IMR-90 (cell line): ENCODE measurements around the gene FARSB. TPM values are rescaled to one million over a fixed set of nuclear protein-coding genes. Genes with fewer than 3 reads are reported as not detected.

Source experiments
- ATAC-seq: fragments of 200-7000 bp; cut with Tn5 transposase; 2 replicates; pipeline ENCODE4 v1.9.1; 2020; ENCODE audit warnings: low read depth, mild to moderate bottlenecking, moderate library complexity
- BruUV-seq: library from RNA; stranded (reverse); fragments of 400-500 nt; replicated peaks from 2 replicates; lab custom pipeline; 2021; lab: Mats Ljungman, UMichigan
- CTCF ChIA-PET: fragments of 300-600 bp; formaldehyde crosslinking; extraction: SDS; loops from one replicate; lab custom pipeline; 2021; ENCODE audit warnings: antibody characterized with exemption; lab: Yijun Ruan, JAX
- POLR2A ChIA-PET: fragments of 300-600 bp; sonication (Branson Sonifier 250); formaldehyde crosslinking; loops from one replicate; lab custom pipeline; 2022; ENCODE audit warnings: antibody characterized with exemption; ENCODE audit not compliant: unreplicated experiment; lab: Charles Lee
- DNase-seq: peaks from one replicate; pipeline ENCODE4 v3.0.0; 2013
- H2AFZ ChIP-seq: replicated peaks from 2 replicates; pipeline ENCODE3; 2013; ENCODE audit warnings: low read length, mild to moderate bottlenecking; ENCODE audit not compliant: poor library complexity
- H2AK5ac ChIP-seq: 2 replicates; pipeline ENCODE4 v1.6.1; 2013; ENCODE audit warnings: low read depth, low read length, inconsistent platforms
- H2AK9ac ChIP-seq: replicated peaks from 2 replicates; pipeline ENCODE3; 2013; ENCODE audit warnings: mild to moderate bottlenecking, low read depth, low read length, moderate library complexity; ENCODE audit not compliant: poor library complexity
- H2BK120ac ChIP-seq: 2 replicates; pipeline ENCODE4 v1.6.1; 2013; ENCODE audit warnings: low read depth, low read length, inconsistent platforms
- H2BK15ac ChIP-seq: 3 replicates; pipeline ENCODE4 v1.6.1; 2013; ENCODE audit warnings: low read depth, low read length, inconsistent platforms
- H2BK20ac ChIP-seq: 2 replicates; pipeline ENCODE4 v1.6.1; 2013; ENCODE audit warnings: low read depth, mild to moderate bottlenecking, inconsistent platforms, low read length, moderate library complexity
- H2BK5ac ChIP-seq: 2 replicates; pipeline ENCODE4 v1.6.1; 2013; ENCODE audit warnings: mild to moderate bottlenecking, low read depth, low read length, inconsistent platforms; ENCODE audit not compliant: poor library complexity, severe bottlenecking
- H3K14ac ChIP-seq: replicated peaks from 2 replicates; pipeline ENCODE4 v1.6.1; 2013; ENCODE audit warnings: low read depth, low read length, inconsistent platforms
- H3K18ac ChIP-seq: 2 replicates; pipeline ENCODE4 v1.6.1; 2013; ENCODE audit warnings: low read depth, low read length, control low read depth
- H3K23ac ChIP-seq: 2 replicates; pipeline ENCODE4 v1.6.1; 2013; ENCODE audit warnings: low read depth, low read length, inconsistent platforms
- H3K27ac ChIP-seq: 2 replicates; pipeline ENCODE4 v1.5.1; 2013; ENCODE audit warnings: mild to moderate bottlenecking, control low read depth, low read length; ENCODE audit not compliant: insufficient read depth
- H3K27me3 ChIP-seq: 2 replicates; pipeline ENCODE4 v1.6.1; 2013; ENCODE audit warnings: low read length; ENCODE audit not compliant: control insufficient read depth, insufficient read depth
- H3K36me3 ChIP-seq: 2 replicates; pipeline ENCODE4 v1.6.1; 2013; ENCODE audit warnings: low read length, mixed read lengths; ENCODE audit not compliant: control insufficient read depth, insufficient read depth
- H3K4ac ChIP-seq: 2 replicates; pipeline ENCODE4 v1.6.1; 2013; ENCODE audit warnings: low read depth, low read length, inconsistent platforms
- H3K4me1 ChIP-seq: 2 replicates; pipeline ENCODE4 v1.6.1; 2013; ENCODE audit warnings: low read length, mixed read lengths; ENCODE audit not compliant: control insufficient read depth, insufficient read depth
- H3K4me2 ChIP-seq: 2 replicates; pipeline ENCODE4 v1.6.1; 2013; ENCODE audit warnings: low read depth, mild to moderate bottlenecking, control low read depth, low read length, moderate library complexity
- H3K4me3 ChIP-seq: 2 replicates; pipeline ENCODE4 v1.5.1; 2013; ENCODE audit warnings: low read depth, mild to moderate bottlenecking, control low read depth, low read length, moderate library complexity; ENCODE audit not compliant: insufficient read depth
- H3K56ac ChIP-seq: 2 replicates; pipeline ENCODE4 v1.6.1; 2013; ENCODE audit warnings: low read length, inconsistent platforms; ENCODE audit not compliant: insufficient read depth; ENCODE audit errors: extremely low read depth
- H3K79me1 ChIP-seq, 2 experiments: 2 replicates each; pipeline ENCODE4 v1.6.1; 2013; ENCODE audit warnings: low read length in 2 of 2, inconsistent platforms in 1 of 2, low read depth in 1 of 2
- H3K9ac ChIP-seq: 2 replicates; pipeline ENCODE4 v1.6.1; 2013; ENCODE audit warnings: low read depth, low read length, control low read depth
- H3K9me1 ChIP-seq: 2 replicates; pipeline ENCODE4 v1.6.1; 2013; ENCODE audit warnings: low read length, inconsistent platforms; ENCODE audit not compliant: insufficient read depth
- H3K9me3 ChIP-seq: 2 replicates; pipeline ENCODE4 v1.6.1; 2013; ENCODE audit warnings: low read length; ENCODE audit not compliant: control insufficient read depth, insufficient read depth
- H4K20me1 ChIP-seq: 2 replicates; pipeline ENCODE4 v1.6.1; 2013; ENCODE audit warnings: low read length, inconsistent platforms; ENCODE audit not compliant: insufficient read depth
- H4K5ac ChIP-seq: 2 replicates; pipeline ENCODE4 v1.6.1; 2013; ENCODE audit warnings: mild to moderate bottlenecking, low read depth, low read length, control low read depth
- H4K8ac ChIP-seq, 2 experiments: 2 replicates each; pipeline ENCODE4 v1.6.1; 2013; ENCODE audit warnings: low read depth in 2 of 2, low read length in 2 of 2, control low read depth in 1 of 2, inconsistent platforms in 1 of 2
- H4K91ac ChIP-seq: 2 replicates; pipeline ENCODE4 v1.6.1; 2013; ENCODE audit warnings: low read depth, low read length, inconsistent platforms; ENCODE audit not compliant: insufficient read depth
- BHLHE40 ChIP-seq: fragments of 150-350 bp; IDR thresholded peaks from 2 replicates; pipeline ENCODE4 v1.6.1; 2016; ENCODE audit warnings: mild to moderate bottlenecking, low read depth, low read length
- CEBPB ChIP-seq: IDR thresholded peaks from 2 replicates; pipeline ENCODE4 v1.6.1; 2012; ENCODE audit warnings: low read depth, low read length, improper control_type of control experiment
- CHD1 ChIP-seq: IDR thresholded peaks from 2 replicates; pipeline ENCODE4 v1.6.1; 2012; ENCODE audit warnings: low read depth, low read length, improper control_type of control experiment
- CTCF ChIP-seq: conservative IDR thresholded peaks from 2 replicates; pipeline ENCODE4 v1.5.1; 2012; ENCODE audit warnings: mild to moderate bottlenecking, low read depth, low read length, improper control_type of control experiment
- ELK1 ChIP-seq: fragments of 150-350 bp; IDR thresholded peaks from 2 replicates; pipeline ENCODE4 v1.6.1; 2016; ENCODE audit warnings: low read depth, mild to moderate bottlenecking, low read length, moderate library complexity, borderline replicate concordance
- FOS ChIP-seq: fragments of 150-350 bp; IDR thresholded peaks from 2 replicates; pipeline ENCODE4 v1.6.1; 2016; ENCODE audit warnings: low read depth, low read length
- MAFK ChIP-seq: IDR thresholded peaks from 2 replicates; pipeline ENCODE4 v1.6.1; 2012; ENCODE audit warnings: low read depth, low read length, improper control_type of control experiment
- MAZ ChIP-seq: IDR thresholded peaks from 2 replicates; pipeline ENCODE4 v1.6.1; 2012; ENCODE audit warnings: low read depth, mild to moderate bottlenecking, low read length, improper control_type of control experiment, moderate library complexity, borderline replicate concordance
- MXI1 ChIP-seq: IDR thresholded peaks from 2 replicates; pipeline ENCODE4 v1.6.1; 2012; ENCODE audit warnings: low read depth, mild to moderate bottlenecking, low read length, moderate library complexity, borderline replicate concordance
- NFE2L2 ChIP-seq: fragments of 150-350 bp; IDR thresholded peaks from 2 replicates; pipeline ENCODE4 v1.6.1; 2016; ENCODE audit warnings: low read depth, mild to moderate bottlenecking, low read length
- POLR2A ChIP-seq: IDR thresholded peaks from 2 replicates; pipeline ENCODE4 v1.6.1; 2012; ENCODE audit warnings: mild to moderate bottlenecking, low read depth, low read length
- RAD21 ChIP-seq: IDR thresholded peaks from 2 replicates; pipeline ENCODE4 v1.6.1; 2012; ENCODE audit warnings: low read length, improper control_type of control experiment
- RCOR1 ChIP-seq: IDR thresholded peaks from 2 replicates; pipeline ENCODE4 v1.6.1; 2012; ENCODE audit warnings: mild to moderate bottlenecking, low read length, improper control_type of control experiment; ENCODE audit not compliant: insufficient replicate concordance
- RFX5 ChIP-seq: IDR thresholded peaks from 2 replicates; pipeline ENCODE4 v1.8.0; 2012; ENCODE audit warnings: low read depth, mild to moderate bottlenecking, low read length, moderate library complexity
- SMC3 ChIP-seq: fragments of 150-350 bp; IDR thresholded peaks from 2 replicates; pipeline ENCODE4 v1.6.1; 2016; ENCODE audit warnings: low read depth, mild to moderate bottlenecking, antibody characterized with exemption, low read length, moderate library complexity
- USF2 ChIP-seq: fragments of 150-350 bp; IDR thresholded peaks from 2 replicates; pipeline ENCODE4 v1.6.1; 2017; ENCODE audit warnings: mild to moderate bottlenecking, antibody characterized with exemption, low read length, low read depth
- WGBS, 2 experiments: methylation state at CpG; one replicate each; pipeline versions ENCODE4 v1.1.5 to v1.1.7; 2013; ENCODE audit warnings: missing lambda C conversion rate in 2 of 2; ENCODE audit not compliant: insufficient read length in 1 of 2; ENCODE audit errors: extremely low coverage in 2 of 2; 5-methylcytosine and 5-hydroxymethylcytosine counted together
- dilution Hi-C: fragments of 300-500 bp; cut with HindIII; formaldehyde crosslinking; loops from one replicate; pipeline ENCODE4 v1.14.3; 2018; ENCODE audit warnings: low sequenced_read_pairs; ENCODE audit not compliant: unreplicated experiment
- in situ Hi-C: fragments of 300-500 bp; cut with MboI; formaldehyde crosslinking; loops from 3 replicates; pipeline ENCODE4 v1.14.3; 2019; ENCODE audit warnings: low sequenced_read_pairs, inconsistent platforms, mixed read lengths
- intact Hi-C: fragments of 100-400 bp; cut with micrococcal nuclease; formaldehyde crosslinking; loops from 2 replicates; pipeline ENCODE4 v1.10.0; 2022
- polyA plus RNA-seq, 3 experiments: library from polyadenylated mRNA; depleted of rRNA; stranded (reverse); fragments of >200 nt; gene quantifications; 2 replicates each; pipeline ENCODE4 v1.2.3, GENCODE V29; 2012; ENCODE audit warnings: low replicate concordance in 1 of 3
- total RNA-seq: library from RNA; depleted of rRNA; stranded (reverse); fragments of >200 nt; gene quantifications from 2 replicates; pipeline ENCODE4 v1.2.3, GENCODE V29; 2012

Gene FARSB
- total and polyA plus RNA-seq, 2 of the 4 experiments (the other 2 are of a cell fraction): 21.1 to 32.5 TPM

GRCh38 chr2:222621893-222622292 lies 34.0 kb downstream of the FARSB start:
- Histone ChIP-seq H3K36me3 (peaks cover 14% of the 10 kb centered on the region), H3K9me1 (no peaks in the 10 kb centered on the region; the same call in 1 of the 2 replicates)
- in situ Hi-C loops: no loop called here

More at GRCh38 chr2:222621893-222622292, 34.0 kb downstream of the FARSB start:
- ChIA-PET CTCF (no interaction called here), POLR2A (no interaction called here)
- Histone ChIP-seq H2AK9ac (no peak overlapping the region), H3K23ac (no peak overlapping the region), H2AFZ (no peak overlapping the region), H2BK15ac (no peak overlapping the region), H4K91ac (no peak overlapping the region), H3K9ac (no peak overlapping the region), H3K18ac (no peak overlapping the region), H4K20me1 (no peaks in the 10 kb centered on the region), H2BK120ac (no peak overlapping the region), H3K27ac (no peak overlapping the region), H4K8ac (no peak overlapping the region), H4K5ac (no peak overlapping the region), H2BK5ac (no peak overlapping the region), H3K14ac (no peak overlapping the region), H3K4me3 (no peak overlapping the region), H3K4ac (no peak overlapping the region), H3K27me3 (no peaks in the 10 kb centered on the region), H3K4me1 (no peaks in the 10 kb centered on the region), H2AK5ac (no peak overlapping the region), H3K9me3 (no peaks in the 10 kb centered on the region), H2BK20ac (no peak overlapping the region), H3K56ac (no peak overlapping the region), H3K79me1 (0 out of 4 replicates have a peak, but pooled peaks cover 0 to 3% of the 10 kb centered on the region in 2 experiments), H3K4me2 (no peak overlapping the region)
- no CpG with 5 or more reads among the region's 4 CpGs for WGBS, 2 experiments
- no peak for TF ChIP-seq BHLHE40
- no peak for TF ChIP-seq CTCF
- no peak for TF ChIP-seq CHD1
- TF ChIP-seq POLR2A: no peak
- no peak for TF ChIP-seq MXI1
- TF ChIP-seq RAD21: no peak
- no peak for TF ChIP-seq RFX5
- no peak for TF ChIP-seq MAFK
- TF ChIP-seq MAZ: no peak
- no peak for TF ChIP-seq NFE2L2
- no peak for TF ChIP-seq SMC3
- no peak for TF ChIP-seq RCOR1
- no peak for TF ChIP-seq ELK1
- TF ChIP-seq USF2: no peak
- no peak for TF ChIP-seq FOS
- no peak for TF ChIP-seq CEBPB
- ATAC-seq (no peak), DNase-seq (no peak)
- intact Hi-C loops (no loop called here), dilution Hi-C loops (no loop called here)
- BruUV-seq: no TSS peak
